ENCODE data around the gene SH3PXD2B.

DNA sequence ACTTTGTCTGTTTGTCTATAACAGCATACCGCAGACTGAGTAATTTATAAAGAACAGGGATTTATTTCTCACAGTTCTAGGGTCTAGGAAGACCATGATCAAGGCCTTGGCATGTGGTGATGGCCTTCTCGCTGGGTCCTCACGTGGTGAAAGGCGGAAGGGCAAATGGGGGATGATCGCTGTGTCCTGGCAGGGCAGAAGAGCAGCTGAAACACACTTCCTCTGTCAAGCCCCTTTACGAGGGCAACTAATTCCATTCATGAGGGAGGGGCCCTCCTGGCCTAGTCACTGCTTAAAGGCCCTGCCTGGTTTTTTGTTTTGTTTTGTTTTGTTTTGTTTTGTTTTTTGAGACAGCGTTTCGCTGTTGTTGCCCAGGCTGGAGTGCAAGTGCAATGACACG lies 128.9 kb downstream of the SH3PXD2B start:
- TF ChIP-seq CTCF (IDR thresholded peaks at IDR 0.05), result no peak
- TF ChIP-seq POLR2A (IDR thresholded peaks at IDR 0.05), result no peak

All from tibial nerve (tissue), 3 donors.